Measurements from ENCODE around the gene TGFBR1.

- TF ChIP-seq CTCF (IDR thresholded peaks at IDR 0.05) = no peak
- no peak for TF ChIP-seq POLR2A (IDR thresholded peaks at IDR 0.05)
- TF ChIP-seq EP300 (IDR thresholded peaks at IDR 0.05) = no peak
These were observed 74.3 kb downstream of the TGFBR1 start for GRCh38 chr9:99178912-99179872.

All from gastroesophageal sphincter (tissue), 3 donors.